ENCODE measurements around the gene KYAT1.

- no peak for TF ChIP-seq CTCF (IDR thresholded peaks at IDR 0.05)
- TF ChIP-seq, protein P1, sequence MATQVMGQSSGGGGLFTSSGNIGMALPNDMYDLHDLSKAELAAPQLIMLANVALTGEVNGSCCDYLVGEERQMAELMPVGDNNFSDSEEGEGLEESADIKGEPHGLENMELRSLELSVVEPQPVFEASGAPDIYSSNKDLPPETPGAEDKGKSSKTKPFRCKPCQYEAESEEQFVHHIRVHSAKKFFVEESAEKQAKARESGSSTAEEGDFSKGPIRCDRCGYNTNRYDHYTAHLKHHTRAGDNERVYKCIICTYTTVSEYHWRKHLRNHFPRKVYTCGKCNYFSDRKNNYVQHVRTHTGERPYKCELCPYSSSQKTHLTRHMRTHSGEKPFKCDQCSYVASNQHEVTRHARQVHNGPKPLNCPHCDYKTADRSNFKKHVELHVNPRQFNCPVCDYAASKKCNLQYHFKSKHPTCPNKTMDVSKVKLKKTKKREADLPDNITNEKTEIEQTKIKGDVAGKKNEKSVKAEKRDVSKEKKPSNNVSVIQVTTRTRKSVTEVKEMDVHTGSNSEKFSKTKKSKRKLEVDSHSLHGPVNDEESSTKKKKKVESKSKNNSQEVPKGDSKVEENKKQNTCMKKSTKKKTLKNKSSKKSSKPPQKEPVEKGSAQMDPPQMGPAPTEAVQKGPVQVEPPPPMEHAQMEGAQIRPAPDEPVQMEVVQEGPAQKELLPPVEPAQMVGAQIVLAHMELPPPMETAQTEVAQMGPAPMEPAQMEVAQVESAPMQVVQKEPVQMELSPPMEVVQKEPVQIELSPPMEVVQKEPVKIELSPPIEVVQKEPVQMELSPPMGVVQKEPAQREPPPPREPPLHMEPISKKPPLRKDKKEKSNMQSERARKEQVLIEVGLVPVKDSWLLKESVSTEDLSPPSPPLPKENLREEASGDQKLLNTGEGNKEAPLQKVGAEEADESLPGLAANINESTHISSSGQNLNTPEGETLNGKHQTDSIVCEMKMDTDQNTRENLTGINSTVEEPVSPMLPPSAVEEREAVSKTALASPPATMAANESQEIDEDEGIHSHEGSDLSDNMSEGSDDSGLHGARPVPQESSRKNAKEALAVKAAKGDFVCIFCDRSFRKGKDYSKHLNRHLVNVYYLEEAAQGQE (IDR thresholded peaks at IDR 0.05; ENCODE audit: insufficient read depth in 1 of 2, low read depth in 2 of 2, low read length in 1 of 2) = no peak
- TF ChIP-seq POLR2AphosphoS5 (IDR thresholded peaks at IDR 0.05; ENCODE audit: low read depth, low read length) = no peak
- no peak for TF ChIP-seq SIN3A (IDR thresholded peaks at IDR 0.05; ENCODE audit: borderline replicate concordance, insufficient read depth, low read depth, low read length)
Measured at GRCh38 chr9:128909859-128910258, 28.1 kb upstream of the KYAT1 start.
